IMR-90 (cell line): ENCODE results near the gene B4GALT1.

ENCODE experiments used
- MAFK ChIP-seq: IDR thresholded peaks from 2 replicates; pipeline ENCODE4 v1.6.1; 2012; ENCODE audit warnings: low read depth, low read length, improper control_type of control experiment
- POLR2A ChIP-seq: IDR thresholded peaks from 2 replicates; pipeline ENCODE4 v1.6.1; 2012; ENCODE audit warnings: mild to moderate bottlenecking, low read depth, low read length
- TF ChIP-seq, protein P1 (sequence below): conservative IDR thresholded peaks from 2 replicates; pipeline ENCODE4 v1.5.1; 2012; ENCODE audit warnings: mild to moderate bottlenecking, low read depth, low read length, improper control_type of control experiment

GRCh38 chr9:33124046-33124445 lies 43.1 kb downstream of the B4GALT1 start:
- TF ChIP-seq, protein P1, sequence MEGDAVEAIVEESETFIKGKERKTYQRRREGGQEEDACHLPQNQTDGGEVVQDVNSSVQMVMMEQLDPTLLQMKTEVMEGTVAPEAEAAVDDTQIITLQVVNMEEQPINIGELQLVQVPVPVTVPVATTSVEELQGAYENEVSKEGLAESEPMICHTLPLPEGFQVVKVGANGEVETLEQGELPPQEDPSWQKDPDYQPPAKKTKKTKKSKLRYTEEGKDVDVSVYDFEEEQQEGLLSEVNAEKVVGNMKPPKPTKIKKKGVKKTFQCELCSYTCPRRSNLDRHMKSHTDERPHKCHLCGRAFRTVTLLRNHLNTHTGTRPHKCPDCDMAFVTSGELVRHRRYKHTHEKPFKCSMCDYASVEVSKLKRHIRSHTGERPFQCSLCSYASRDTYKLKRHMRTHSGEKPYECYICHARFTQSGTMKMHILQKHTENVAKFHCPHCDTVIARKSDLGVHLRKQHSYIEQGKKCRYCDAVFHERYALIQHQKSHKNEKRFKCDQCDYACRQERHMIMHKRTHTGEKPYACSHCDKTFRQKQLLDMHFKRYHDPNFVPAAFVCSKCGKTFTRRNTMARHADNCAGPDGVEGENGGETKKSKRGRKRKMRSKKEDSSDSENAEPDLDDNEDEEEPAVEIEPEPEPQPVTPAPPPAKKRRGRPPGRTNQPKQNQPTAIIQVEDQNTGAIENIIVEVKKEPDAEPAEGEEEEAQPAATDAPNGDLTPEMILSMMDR = no peak
- TF ChIP-seq POLR2A (no peak), MAFK (no peak)
